ENCODE data around the gene RMND5B.
A peak's percentile ranks its signal among the peaks of the same experiment; 100 is the strongest.
"Not testable (repeated sequence)": the region's sequence is repeated elsewhere in the genome, so short reads cannot be mapped to it uniquely, and the experiment has no call there.

The RMND5B gene

DNA sequence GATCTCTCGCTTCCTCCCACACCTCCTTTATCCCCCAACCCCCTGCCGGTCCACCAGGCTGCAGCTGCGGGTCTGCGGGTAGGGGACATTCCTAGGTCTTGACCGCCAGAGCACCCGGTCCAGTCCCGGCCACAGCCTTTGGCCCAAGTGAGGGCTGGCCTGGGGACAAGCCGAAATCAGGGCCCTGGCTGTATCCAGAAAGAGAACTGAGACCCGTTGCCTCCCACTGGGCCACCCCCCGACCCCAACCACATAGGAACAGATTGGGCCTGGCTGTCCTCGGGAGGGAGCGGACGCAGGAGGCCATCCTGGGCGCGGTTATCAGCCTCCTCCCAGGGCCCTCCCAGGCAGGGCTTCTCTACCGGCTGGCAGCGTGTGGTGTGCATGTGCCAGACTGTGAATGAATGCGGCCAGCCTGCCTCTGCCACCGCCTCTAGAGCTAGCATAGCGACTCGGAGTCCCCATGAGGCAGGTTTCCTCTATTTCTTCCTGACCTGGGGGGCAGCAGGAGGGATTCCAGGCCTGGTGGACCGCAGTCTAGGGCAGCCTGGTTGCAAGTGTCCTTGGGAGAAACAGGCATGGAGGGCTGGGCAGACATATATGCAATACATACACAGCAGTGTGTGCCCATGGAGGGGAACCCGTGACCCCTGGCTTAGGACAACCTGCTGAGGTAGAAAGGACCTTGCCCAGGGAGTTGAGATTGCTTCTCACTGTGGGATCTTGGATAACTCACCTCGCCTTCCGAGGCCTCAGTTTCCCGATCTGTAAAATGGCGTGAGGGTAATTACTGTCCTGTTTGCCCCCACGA, 16.3 kb upstream of the RMND5B start:
- DNase-seq = peak; percentile 68

DNA sequence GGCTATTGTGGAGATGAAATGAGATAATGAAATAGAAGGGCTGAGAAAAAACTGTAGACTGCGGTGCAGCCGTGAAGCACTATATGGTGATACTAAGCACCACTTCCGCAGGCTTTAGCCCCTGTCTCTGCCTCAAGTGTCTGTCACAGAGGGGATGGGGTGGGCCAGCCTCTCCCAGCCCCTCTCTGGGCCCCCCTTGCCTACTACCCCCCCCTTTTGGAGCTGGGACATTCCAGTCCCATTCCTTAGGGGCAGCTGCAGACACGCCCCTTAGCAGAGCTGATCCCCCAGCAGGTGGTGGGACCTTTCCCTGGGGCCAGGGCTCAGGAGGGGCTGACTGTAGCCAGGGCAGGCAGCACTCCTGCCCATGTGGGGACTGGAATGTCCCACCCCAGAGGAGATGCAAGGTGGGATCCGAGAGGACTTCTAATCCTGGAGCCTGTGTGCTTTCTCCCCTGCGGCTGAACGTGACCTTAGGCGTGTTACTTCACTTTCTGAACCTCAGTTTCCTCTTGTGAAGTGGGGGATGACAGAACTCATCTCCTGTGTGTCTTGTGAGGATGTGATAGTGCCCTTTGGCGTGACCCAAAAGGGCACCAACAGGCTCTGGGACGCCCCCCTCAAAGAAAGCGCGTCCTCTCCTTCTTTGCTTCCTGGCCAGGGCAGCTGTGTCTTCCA, 15.5 kb upstream of the RMND5B start:
- peak; percentile 37 for DNase-seq

DNA sequence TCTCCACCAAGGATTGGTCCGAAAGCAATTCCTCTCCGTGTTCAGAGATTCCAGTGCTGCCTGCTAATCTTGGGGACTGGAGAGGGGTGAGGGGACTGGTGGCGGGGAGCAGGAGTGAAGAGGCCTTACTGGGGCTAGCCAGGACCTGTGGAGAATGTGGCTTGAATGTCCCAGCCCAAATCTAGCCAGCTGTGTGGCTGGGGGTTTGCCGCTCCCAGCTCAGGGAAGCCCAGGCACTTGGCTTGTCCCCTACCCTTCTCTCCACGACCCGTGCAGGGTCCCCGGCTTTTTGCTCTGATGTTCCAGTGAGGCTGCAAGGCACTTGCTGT, 15.0 kb upstream of the RMND5B start:
- no peak for DNase-seq

DNA sequence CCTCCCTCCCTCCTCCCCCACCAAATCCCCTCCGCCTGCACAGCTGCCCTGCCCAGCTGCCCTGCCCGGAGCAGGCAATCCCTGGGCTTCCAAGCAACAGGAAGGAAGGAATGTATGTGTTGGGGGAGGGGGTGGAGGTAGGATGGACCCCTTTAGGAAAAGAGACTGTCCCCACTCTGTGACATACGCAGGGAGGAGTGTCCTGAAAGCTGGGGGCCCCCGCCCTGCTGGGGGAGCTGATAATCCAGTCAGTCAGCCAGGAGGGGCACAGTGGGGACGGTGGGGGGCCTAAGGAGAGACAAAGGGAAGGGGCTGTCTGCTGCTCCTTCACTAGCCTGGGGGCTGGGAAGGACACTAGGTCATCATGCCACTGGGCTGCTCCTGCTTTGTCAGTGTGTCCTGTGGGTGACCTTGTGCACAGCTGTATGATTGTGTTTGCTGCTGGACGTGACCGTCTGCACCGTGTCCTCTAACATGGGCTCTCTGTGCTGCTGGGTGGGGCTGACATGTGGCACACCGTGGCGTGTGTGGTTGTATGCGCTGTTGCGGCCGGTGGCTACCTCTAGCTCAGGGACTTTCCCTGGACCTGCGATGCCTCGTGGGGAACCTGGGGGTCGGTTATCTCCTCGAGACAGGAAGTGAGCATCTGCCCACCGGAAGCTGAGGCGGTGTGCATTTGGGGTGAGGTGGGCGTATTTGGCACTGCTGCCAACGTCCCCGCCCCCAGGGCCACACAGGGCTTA, 14.5 kb upstream of the RMND5B start:
- DNase-seq = peak; percentile 93

DNA sequence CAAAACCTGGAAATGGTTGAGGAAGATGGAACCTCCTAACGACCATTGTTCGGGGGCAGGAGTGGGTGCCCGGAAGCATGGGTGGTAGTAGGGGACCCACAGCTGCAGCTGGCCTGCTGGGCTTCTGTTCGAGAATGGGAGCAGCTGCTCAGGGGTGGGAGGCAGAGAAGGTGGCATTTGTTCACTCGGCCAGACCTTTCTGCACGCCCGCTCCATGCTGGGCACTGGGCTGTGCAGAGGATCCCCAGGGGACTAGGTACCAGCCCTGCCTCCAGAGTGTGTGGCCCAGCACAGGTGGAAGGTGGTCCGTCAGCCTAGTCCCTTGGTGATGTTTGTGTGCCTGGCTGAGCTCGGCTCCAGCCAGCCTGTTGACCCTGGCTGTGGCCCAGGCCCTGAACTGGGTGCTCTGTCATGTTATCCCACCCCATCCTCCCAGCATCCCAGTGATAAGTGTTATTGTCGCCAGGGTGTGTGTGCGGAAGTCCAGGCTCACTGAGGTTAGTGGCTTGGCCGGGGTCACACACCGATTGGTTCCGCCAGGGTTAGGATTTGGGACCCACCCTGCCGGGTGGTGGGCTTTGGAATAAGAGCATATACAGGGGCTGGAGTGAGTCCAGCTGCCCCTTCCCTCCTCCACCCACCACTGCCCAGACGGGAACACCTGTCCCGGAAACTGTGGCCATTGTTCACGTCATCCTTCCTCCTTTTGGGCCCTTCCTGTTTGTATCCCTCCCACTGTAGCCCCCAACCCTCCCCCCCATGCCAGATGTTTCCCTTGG, 12.7 kb upstream of the RMND5B start:
- DNase-seq = no peak

DNA sequence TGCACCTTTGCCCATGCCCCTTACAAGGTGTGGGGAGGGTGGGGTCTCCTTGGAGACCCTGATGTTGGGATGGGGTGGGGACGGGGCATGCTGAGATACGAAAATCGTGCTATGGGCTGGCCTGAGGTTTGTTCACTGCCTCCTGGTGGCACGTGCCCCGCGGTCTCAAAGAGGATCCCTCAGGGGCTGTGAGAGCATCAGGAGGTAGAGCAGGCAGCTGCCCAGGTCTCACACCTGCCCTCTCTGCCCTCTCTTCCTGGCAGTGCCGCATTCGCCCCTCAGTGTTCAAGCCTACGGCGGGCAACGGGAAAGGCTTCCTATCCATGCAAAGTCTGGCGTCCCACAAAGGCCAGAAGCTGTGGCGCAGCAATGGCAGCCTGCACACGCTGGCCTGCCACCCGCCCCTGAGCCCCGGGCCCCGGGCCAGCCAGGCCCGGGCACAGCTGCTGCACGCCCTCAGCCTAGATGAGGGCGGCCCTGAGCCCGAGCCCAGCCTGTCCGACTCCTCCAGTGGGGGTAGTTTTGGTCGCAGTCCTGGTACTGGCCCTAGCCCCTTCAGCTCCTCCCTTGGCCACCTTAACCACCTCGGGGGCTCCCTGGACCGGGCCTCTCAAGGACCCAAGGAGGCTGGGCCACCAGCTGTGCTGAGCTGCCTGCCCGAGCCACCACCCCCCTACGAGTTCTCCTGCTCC, 10.8 kb upstream of the RMND5B start:
- DNase-seq = no peak

DNA sequence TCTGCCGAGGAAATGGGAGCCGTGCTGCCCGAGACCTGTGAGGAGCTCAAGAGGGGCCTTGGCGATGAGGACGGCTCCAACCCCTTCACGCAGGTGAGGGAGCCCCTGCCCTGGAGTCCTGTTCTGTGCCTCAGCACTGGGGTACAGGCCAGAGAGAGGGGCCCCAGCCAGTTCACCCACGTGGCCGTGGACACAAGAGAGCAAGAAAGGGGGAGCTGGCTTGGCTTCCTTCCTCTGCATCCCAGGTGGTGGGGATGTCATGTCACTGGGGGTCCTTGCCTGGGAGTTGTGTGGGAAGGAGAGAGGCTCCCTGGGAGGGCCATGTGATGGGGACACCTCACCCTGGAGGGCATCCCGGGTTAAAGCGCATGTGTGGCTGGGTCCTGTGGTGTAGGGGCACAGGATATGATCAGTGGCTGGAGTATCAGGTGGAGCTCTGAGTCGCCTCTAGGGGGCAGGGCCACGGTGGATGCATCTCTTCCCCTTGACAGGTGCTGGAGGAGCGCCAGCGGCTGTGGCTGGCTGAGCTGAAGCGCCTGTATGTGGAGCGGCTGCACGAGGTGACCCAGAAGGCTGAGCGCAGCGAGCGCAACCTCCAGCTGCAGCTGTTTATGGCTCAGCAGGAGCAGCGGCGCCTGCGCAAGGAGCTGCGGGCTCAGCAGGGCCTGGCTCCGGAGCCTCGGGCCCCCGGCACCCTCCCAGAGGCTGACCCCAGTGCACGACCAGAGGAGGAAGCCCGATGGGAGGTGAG, 10.0 kb upstream of the RMND5B start:
- DNase-seq = peak; percentile 88

DNA sequence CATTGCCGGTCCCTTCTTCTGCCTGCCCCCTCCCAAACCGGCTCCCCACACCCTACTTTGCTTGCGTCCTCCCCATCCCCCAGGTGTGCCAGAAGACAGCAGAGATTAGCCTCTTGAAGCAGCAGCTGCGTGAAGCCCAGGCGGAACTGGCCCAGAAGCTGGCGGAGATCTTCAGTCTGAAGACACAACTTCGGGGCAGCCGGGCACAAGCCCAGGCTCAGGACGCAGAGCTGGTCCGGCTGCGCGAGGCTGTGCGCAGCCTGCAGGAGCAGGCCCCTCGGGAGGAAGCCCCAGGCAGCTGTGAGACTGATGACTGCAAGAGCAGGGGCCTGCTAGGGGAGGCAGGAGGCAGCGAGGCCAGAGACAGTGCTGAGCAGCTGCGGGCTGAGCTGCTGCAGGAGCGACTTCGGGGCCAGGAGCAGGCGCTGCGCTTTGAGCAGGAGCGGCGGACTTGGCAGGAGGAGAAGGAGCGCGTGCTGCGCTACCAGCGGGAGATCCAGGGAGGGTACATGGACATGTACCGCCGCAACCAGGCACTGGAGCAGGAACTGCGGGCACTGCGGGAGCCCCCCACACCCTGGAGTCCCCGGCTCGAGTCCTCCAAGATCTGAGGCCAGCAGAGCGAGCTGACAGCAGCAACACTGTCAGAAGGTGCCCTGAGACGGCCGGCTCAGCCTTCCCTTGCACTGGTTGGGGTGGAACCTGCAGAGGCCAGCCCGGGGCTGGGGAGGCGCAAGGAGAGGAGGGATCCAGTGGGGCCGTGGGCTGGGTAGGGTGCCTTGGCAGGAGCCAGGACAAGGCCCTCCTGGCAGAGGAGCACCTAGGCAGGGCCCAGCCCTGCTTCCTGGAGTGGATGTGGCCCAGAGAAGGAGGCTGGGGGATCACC, 9.2 kb upstream of the RMND5B start:
- DNase-seq = no peak

DNA sequence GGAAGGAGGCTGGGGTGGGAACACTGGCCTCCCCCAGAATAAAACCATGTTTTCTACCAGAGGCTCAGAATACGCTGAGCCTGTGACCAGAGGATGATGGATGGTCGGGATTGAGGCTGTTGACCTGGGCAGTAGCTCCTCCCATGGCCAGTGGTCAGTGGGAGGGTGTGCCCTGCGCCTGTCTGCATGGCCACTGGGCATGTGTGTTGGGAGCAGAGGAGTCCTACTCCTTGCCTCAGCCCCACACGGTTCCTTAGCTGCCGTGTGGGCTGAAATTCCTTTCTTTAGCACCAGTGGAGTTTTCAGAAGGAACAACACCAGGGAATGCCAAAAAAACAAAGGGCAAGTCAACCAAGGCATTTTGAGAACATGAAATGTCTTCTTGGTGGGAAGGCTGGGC, 8.5 kb upstream of the RMND5B start:
- DNase-seq = no peak

DNA sequence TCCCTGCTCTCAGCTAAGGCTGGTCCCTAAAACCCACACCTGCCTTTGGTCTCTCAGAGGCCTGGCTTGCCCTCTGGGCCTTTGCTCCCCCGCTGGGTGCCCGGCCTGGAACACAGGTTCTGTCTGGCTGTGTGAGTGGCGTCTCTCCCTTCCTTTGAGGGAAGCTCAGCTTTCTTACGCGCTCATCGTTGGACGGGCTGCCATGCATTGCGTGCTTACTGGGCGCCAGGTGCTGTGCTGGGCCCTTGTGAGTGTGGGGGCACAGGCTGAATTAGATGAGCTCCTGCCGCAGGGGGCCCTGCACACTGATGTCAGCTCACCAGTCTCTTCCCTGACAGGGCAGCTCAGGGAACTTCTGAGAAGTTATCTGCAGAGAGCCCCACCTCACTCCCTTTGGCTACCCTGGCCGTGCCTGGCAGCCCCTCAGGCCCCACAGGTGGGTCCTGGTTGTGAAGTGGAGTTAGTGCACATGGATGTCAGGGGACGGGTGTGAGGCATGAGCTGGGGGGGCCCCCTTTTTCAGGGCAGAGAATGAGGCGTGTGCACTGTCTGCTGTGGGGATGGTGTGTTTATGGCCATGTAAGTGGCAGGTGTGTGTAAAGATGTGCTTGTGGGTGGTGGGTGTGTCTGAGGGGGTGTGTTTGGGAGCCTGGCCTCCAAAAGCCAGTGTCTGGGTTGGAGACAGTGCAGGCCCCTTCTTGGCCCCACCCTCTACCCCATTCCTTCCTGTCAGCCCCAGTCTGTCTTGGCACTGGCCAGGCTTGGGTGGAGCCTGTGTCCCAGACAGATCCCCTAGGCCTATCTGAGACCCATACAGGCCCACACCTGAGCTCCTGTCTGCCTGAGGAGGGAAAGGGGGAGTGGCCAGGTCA, 7.5 kb upstream of the RMND5B start:
- no peak for DNase-seq

DNA sequence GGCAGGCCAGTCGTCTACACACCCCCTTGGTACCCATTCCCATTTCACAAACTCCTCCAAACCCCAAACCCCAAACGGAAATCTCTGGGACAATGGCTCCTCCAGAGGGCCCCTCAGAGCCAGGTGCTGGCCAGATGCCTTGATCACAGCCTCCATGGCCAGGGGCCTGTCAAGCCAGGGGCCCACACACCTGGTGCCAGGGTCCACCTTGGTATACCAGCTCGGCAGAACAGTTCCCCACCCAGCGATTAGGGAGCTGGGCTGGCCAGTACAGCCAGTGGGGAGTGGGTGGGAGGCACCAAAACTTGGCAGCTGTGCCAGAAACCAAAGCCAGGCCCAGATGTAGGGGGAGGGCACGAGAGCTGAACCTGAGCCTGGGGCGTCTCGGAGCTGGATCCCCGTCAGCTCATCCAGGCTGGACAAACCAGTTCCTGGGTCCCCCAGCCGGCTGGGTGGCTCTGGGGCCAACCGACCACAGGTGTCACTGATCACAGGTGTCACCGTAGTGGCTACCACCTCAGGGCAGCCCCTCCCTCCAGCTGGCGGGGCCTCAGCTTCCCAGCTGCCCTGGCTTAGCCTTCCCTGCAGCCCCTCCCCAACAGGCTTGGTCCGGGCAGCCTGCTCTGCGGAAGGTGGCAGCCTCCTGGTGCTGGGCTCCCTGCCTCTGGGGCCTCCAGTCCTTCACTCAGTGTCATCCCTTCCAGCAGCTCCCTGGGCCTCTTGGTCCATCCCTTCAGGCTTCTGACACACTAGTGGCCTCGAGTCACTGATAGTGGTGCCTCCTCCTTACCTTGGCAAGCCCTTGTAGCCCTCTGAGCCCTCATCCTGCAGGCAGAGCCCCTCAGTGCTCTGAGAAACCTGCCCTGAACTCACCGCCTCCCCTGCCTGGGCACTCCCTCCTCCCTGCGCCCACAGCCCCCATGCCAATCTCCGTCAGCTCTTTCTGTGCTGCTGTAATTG, 6.6 kb upstream of the RMND5B start:
- no peak for DNase-seq

DNA sequence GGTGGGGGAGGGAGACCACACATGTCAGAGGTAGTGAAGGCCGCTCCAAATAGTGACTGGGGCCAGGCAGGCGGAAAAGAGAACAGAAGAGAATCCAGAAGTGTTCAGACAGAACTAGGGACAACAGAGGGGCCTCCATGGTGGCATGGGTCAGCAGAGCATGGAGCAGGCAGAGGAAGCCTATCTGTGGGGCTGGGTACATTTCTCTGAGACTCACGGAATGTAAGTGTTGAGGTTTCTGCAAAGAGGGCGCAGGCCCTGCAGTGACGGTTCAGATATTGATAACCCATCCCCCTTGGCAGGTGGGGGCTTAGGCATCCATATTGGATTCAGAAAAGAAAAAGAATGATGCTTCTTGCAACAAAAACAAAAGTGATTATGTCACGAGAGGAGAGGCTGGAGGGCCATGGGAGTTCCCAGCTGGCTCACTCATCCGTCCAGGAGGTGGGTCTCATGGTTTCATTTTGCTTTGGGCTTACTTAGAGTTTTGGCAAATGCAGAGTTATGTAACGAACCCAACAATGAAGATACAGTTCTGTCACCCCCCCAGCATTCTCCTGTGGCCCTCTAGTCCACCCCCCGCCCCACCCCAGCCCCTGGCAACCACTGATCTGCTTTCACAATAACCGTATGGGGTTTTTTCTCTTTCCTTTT, 5.4 kb upstream of the RMND5B start:
- no peak for DNase-seq

DNA sequence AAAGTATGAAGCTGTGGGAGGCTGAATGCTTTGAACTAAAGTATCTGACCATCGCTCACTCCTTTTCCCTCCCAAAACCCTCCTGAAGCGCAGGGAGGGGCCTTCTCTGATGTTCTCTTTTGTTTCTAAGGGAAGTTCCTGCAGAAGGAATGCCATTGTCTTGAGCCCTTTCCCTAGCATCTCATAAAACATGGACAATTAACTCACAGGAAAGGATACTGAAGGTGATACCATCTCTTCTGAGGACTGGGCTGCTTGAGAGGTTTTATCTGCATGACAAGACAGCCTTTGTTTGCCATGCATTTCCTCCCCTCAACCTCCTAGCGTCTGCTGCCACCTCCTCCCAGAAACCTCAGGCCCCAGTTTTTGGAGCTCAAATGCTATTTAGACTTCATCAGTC, 4.3 kb upstream of the RMND5B start:
- no peak for DNase-seq

DNA sequence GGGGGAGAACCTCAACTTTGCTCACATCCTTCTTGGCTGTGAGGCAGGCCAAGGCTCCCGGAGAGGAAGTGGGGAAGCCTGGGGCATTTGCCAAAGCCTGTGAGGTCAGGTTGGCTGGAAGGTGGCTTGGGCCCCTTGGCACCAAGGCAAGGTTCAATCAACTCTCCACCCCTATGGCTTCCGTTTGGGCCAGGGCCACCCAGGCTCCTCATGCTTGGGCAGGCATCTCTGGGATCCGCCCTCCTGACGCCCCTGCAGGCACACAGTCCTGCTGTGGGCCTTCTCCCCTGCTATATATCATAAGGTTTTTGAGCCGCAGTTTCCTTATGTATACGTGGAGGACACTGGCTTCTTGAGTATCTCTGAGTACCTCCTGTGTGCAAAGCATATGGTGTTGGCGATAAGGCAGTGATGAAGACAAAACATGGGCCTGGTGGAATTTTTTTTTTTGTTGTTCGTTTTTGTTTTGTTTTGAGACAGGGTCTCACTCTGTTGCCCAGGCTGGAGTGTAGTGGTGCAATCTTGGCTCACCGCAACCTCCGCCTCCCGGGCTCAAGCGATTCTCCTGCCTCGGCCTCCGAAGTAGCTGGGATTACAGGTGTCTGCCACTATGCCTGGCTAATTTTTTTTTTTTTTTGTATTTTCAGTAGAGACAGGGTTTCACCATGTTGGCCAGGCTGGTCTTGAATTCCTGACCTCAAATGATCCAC, 3.4 kb upstream of the RMND5B start:
- DNase-seq = not testable (repeated sequence)

DNA sequence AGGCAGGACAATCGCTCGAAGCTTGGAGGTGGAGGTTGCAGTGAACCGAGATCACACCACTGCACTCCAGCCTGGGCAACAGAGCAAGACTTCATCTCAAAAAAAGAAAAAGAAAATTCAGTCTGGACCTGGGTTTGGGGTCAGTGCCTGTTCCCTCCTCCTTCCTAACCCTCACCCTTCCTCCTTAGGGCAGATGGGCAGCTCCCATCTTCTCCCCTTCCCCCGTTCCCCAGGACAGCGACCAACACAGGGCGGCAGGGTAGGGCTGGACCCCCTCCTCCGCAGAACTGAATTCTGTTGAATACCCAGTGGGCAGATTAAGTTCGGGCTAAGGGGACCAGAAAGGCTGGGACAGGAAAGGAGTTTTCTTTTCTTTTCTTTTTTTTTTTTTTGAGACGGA, 1.5 kb upstream of the RMND5B start:
- no peak for DNase-seq

DNA sequence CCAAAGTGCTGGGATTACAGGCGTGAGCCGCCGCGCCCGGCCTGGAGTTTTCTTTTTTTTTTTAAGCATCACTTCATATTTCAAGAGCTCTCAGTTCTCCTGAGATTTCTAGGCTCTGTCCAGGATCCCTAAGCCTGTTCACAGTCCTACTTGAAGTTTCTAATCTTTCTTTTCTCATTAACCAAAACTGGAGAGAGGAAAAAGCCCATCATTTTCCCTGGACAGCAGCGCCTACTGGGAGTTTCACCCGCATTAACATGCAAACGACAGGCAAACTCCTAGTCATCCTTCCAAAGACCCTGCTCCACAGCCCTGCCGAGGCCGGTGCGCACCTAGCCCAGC, 609 bp upstream of the RMND5B start:
- not testable (repeated sequence) for DNase-seq

DNA sequence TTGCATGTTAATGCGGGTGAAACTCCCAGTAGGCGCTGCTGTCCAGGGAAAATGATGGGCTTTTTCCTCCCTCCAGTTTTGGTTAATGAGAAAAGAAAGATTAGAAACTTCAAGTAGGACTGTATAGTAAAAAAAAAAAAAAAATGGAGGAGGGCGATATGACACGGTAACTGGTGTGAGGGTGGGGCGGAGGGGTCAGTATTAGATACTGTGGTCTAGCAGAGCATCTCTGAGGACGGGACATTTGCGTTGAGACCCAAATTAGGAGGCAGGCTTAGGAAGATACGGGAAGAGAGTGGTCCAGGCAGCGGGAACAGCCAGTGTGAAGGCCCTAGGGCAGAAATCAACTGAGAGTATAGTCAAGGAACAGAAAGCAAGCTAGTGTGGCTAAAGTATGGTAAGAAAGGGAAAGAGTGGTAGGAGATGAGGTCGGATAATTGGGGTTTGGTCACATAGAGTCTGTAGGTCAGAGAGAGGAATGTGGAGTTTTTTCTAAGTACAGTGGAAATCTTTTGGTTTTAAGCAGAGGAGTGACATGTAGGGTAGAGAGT, 707 bp downstream of the RMND5B start:
- DNase-seq = no peak

Data from CD4-positive, alpha-beta T cell treated with Interleukin-15 for 1 hour (primary cell).